ENCODE measurements around the gene PCDHGC3.

DNA sequence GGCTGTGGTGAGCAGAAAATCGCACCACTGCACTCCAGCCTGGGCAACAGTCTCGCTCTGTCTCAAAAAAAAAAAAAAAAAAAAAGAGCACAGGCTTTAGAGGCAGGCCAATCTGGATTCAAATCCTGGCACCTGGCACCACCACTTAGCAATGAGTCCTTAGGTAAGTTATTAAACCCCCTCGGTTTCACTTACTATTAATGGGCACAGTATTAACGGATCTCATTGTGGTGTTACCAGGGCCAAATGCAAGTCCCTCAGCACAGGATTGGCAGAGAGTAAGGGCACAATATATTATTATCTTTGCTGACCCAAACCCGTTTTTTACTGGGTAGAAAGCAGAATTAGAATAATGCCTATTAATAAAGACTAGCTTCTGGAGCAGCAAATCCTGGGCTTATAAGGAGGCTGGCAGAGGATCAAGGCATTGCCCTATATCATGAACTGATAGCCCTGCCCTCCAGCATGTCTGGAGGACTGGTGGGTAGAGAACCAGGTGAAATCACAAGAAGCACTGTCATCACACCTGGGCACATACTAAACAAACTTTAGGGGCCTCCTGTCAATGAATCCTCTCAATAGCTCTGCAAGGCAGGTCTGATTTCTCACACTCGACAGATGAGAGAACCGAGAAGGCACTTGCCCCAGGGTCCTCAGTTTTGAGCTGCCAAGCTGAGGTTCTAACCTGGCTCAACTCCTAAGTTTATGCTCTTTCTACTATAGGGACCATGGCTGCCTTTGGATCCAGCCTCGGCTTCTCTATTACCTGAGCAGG is 30.8 kb downstream of the PCDHGC3 start:
- no peak for TF ChIP-seq POLR2A (IDR thresholded peaks at IDR 0.05)
- TF ChIP-seq, protein P1, sequence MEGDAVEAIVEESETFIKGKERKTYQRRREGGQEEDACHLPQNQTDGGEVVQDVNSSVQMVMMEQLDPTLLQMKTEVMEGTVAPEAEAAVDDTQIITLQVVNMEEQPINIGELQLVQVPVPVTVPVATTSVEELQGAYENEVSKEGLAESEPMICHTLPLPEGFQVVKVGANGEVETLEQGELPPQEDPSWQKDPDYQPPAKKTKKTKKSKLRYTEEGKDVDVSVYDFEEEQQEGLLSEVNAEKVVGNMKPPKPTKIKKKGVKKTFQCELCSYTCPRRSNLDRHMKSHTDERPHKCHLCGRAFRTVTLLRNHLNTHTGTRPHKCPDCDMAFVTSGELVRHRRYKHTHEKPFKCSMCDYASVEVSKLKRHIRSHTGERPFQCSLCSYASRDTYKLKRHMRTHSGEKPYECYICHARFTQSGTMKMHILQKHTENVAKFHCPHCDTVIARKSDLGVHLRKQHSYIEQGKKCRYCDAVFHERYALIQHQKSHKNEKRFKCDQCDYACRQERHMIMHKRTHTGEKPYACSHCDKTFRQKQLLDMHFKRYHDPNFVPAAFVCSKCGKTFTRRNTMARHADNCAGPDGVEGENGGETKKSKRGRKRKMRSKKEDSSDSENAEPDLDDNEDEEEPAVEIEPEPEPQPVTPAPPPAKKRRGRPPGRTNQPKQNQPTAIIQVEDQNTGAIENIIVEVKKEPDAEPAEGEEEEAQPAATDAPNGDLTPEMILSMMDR (IDR thresholded peaks at IDR 0.05) = no peak

All from testis (tissue), 2 donors.